Measurements from ENCODE around the gene TM2D3.

DNA sequence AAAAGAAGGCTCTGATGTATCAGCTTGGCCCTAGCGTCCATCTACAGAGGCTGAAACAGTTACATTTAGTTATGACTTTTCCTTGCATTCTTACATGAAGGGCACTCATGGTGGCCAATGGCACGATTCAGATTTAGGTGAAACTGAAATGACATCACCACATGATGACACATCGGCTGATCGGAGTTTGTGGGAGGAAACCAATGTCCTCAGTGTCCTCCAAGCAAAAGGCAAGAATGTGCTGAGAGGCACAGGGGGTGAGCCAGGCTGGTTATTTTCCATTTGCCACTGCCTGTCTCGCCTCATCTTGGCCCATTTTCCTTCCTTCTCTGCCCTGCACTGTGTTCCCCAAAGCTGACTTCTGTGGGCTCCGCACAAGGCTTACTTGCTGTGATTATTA lies 37.7 kb upstream of the TM2D3 start:
- TF ChIP-seq, protein P1, sequence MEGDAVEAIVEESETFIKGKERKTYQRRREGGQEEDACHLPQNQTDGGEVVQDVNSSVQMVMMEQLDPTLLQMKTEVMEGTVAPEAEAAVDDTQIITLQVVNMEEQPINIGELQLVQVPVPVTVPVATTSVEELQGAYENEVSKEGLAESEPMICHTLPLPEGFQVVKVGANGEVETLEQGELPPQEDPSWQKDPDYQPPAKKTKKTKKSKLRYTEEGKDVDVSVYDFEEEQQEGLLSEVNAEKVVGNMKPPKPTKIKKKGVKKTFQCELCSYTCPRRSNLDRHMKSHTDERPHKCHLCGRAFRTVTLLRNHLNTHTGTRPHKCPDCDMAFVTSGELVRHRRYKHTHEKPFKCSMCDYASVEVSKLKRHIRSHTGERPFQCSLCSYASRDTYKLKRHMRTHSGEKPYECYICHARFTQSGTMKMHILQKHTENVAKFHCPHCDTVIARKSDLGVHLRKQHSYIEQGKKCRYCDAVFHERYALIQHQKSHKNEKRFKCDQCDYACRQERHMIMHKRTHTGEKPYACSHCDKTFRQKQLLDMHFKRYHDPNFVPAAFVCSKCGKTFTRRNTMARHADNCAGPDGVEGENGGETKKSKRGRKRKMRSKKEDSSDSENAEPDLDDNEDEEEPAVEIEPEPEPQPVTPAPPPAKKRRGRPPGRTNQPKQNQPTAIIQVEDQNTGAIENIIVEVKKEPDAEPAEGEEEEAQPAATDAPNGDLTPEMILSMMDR (IDR thresholded peaks at IDR 0.05): no peak
- TF ChIP-seq POLR2A (IDR thresholded peaks at IDR 0.05; ENCODE audit: low read depth): no peak

Measured in esophagus muscularis mucosa (tissue), 3 donors.